Measurements from ENCODE around the gene GPS1.

The GPS1 gene

DNA sequence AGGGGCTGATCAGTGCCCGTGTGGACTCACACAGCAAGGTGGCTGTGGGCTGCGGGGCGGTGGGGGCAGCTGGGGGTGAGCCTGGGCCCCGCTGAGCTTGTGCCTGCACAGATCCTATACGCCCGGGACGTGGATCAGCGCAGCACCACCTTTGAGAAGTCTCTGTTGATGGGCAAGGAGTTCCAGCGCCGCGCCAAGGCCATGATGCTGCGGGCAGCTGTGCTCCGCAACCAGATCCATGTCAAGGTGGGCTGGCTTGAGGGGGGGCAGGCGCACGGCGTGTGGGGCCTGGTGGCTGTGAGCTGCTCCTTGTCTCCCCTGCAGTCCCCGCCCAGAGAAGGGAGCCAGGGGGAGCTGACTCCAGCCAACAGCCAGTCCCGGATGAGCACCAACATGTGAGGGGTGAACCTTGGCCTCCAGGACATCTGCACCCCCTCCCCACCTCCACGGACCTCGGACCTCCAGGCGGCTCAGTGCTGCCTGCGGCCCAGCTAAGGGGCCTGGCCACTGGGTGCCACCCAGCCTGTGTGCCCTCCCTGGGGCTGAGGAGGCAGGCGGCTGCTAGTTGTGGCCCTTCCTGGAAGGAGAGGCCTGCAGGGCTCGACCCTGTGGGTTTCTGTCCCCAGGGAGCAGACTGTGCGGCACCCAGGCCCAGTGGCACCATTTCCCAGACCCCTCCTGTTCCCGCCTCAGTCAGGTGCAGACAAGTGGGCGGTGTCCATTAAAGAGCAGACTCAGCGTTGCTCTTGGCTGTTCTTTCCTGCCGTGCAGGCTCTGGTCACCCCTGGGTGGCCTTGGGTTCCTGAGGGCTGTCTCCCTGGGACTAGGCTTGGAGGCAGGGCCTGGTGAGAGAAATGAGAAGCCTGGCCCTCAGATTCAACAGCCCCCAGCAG is 5.3 kb downstream of the GPS1 start (continued):
- no peak for TF ChIP-seq RARB (CRISPR knock-in tag; IDR thresholded peaks at IDR 0.05)
- TF ChIP-seq OSR1 (CRISPR knock-in tag; IDR thresholded peaks at IDR 0.05) = no peak
- TF ChIP-seq, protein P1, sequence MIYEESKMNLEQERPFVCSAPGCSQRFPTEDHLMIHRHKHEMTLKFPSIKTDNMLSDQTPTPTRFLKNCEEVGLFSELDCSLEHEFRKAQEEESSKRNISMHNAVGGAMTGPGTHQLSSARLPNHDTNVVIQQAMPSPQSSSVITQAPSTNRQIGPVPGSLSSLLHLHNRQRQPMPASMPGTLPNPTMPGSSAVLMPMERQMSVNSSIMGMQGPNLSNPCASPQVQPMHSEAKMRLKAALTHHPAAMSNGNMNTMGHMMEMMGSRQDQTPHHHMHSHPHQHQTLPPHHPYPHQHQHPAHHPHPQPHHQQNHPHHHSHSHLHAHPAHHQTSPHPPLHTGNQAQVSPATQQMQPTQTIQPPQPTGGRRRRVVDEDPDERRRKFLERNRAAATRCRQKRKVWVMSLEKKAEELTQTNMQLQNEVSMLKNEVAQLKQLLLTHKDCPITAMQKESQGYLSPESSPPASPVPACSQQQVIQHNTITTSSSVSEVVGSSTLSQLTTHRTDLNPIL (CRISPR knock-in tag; IDR thresholded peaks at IDR 0.05; ENCODE audit: low read depth) = no peak
- TF ChIP-seq ZC3H10 (CRISPR knock-in tag; IDR thresholded peaks at IDR 0.05) = no peak
- TF ChIP-seq ARNTL (CRISPR knock-in tag; IDR thresholded peaks at IDR 0.05; ENCODE audit: borderline replicate concordance, low read depth) = no peak
- TF ChIP-seq BACH2 (CRISPR knock-in tag; IDR thresholded peaks at IDR 0.05; ENCODE audit: borderline replicate concordance) = no peak

DNA sequence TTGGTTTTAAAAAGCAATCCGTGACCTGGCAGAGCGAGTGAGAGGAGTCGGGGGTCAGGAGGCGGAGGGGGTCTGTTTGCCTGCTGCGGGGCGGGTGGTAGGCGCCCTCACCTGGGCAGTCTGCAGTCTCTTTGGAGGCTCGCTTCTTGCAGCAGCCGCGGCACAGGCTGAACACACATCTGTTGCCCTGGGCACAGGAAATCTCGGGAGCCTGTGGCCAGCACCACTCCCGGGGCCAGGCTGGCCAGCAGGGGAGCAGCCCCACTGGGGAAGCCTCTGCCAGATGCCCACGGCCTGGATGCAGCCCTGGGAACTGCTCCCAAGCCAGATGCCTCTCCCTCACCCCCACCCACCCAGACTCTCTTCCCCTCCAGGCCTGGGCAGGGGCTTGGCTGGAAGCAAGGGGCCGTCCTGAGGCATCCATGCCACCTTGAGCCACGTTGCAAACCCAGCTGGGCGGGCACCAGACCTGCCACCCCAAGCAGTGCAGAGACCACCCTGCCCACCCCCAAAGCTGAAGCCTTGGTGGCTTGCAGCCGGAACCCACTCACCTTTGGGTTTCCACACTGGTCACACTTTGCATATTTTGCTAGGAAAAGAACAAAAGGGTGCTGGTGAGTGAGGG is 6.6 kb downstream of the GPS1 start:
- peak; percentile 3 for ATAC-seq
- no peak for TF ChIP-seq RARB (CRISPR knock-in tag; IDR thresholded peaks at IDR 0.05)
- no peak for TF ChIP-seq SNAI2 (CRISPR knock-in tag; IDR thresholded peaks at IDR 0.05)
- TF ChIP-seq, protein P2, sequence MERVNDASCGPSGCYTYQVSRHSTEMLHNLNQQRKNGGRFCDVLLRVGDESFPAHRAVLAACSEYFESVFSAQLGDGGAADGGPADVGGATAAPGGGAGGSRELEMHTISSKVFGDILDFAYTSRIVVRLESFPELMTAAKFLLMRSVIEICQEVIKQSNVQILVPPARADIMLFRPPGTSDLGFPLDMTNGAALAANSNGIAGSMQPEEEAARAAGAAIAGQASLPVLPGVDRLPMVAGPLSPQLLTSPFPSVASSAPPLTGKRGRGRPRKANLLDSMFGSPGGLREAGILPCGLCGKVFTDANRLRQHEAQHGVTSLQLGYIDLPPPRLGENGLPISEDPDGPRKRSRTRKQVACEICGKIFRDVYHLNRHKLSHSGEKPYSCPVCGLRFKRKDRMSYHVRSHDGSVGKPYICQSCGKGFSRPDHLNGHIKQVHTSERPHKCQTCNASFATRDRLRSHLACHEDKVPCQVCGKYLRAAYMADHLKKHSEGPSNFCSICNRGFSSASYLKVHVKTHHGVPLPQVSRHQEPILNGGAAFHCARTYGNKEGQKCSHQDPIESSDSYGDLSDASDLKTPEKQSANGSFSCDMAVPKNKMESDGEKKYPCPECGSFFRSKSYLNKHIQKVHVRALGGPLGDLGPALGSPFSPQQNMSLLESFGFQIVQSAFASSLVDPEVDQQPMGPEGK (CRISPR knock-in tag; IDR thresholded peaks at IDR 0.05; ENCODE audit: borderline replicate concordance) = no peak
- no peak for TF ChIP-seq ZFP30 (CRISPR knock-in tag; IDR thresholded peaks at IDR 0.05)
- no peak for TF ChIP-seq ESRRG (CRISPR knock-in tag; IDR thresholded peaks at IDR 0.05)
- no peak for TF ChIP-seq CSDC2 (CRISPR knock-in tag; IDR thresholded peaks at IDR 0.05)
- TF ChIP-seq ZNF8 (CRISPR knock-in tag; IDR thresholded peaks at IDR 0.05) = no peak
- TF ChIP-seq, protein P3, sequence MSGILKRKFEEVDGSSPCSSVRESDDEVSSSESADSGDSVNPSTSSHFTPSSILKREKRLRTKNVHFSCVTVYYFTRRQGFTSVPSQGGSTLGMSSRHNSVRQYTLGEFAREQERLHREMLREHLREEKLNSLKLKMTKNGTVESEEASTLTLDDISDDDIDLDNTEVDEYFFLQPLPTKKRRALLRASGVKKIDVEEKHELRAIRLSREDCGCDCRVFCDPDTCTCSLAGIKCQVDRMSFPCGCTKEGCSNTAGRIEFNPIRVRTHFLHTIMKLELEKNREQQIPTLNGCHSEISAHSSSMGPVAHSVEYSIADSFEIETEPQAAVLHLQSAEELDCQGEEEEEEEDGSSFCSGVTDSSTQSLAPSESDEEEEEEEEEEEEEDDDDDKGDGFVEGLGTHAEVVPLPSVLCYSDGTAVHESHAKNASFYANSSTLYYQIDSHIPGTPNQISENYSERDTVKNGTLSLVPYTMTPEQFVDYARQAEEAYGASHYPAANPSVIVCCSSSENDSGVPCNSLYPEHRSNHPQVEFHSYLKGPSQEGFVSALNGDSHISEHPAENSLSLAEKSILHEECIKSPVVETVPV (CRISPR knock-in tag; IDR thresholded peaks at IDR 0.05) = no peak
- no peak for TF ChIP-seq PPARA (CRISPR knock-in tag; IDR thresholded peaks at IDR 0.05; ENCODE audit: borderline replicate concordance)
- no peak for TF ChIP-seq GLIS3 (CRISPR knock-in tag; IDR thresholded peaks at IDR 0.05)
- no peak for TF ChIP-seq TCF4 (CRISPR knock-in tag; IDR thresholded peaks at IDR 0.05; ENCODE audit: borderline replicate concordance)
- TF ChIP-seq, protein P4, sequence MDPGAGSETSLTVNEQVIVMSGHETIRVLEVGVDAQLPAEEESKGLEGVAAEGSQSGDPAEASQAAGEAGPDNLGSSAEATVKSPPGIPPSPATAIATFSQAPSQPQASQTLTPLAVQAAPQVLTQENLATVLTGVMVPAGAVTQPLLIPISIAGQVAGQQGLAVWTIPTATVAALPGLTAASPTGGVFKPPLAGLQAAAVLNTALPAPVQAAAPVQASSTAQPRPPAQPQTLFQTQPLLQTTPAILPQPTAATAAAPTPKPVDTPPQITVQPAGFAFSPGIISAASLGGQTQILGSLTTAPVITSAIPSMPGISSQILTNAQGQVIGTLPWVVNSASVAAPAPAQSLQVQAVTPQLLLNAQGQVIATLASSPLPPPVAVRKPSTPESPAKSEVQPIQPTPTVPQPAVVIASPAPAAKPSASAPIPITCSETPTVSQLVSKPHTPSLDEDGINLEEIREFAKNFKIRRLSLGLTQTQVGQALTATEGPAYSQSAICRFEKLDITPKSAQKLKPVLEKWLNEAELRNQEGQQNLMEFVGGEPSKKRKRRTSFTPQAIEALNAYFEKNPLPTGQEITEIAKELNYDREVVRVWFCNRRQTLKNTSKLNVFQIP (CRISPR knock-in tag; IDR thresholded peaks at IDR 0.05; ENCODE audit: borderline replicate concordance, low read depth) = no peak
- TF ChIP-seq, protein P5, sequence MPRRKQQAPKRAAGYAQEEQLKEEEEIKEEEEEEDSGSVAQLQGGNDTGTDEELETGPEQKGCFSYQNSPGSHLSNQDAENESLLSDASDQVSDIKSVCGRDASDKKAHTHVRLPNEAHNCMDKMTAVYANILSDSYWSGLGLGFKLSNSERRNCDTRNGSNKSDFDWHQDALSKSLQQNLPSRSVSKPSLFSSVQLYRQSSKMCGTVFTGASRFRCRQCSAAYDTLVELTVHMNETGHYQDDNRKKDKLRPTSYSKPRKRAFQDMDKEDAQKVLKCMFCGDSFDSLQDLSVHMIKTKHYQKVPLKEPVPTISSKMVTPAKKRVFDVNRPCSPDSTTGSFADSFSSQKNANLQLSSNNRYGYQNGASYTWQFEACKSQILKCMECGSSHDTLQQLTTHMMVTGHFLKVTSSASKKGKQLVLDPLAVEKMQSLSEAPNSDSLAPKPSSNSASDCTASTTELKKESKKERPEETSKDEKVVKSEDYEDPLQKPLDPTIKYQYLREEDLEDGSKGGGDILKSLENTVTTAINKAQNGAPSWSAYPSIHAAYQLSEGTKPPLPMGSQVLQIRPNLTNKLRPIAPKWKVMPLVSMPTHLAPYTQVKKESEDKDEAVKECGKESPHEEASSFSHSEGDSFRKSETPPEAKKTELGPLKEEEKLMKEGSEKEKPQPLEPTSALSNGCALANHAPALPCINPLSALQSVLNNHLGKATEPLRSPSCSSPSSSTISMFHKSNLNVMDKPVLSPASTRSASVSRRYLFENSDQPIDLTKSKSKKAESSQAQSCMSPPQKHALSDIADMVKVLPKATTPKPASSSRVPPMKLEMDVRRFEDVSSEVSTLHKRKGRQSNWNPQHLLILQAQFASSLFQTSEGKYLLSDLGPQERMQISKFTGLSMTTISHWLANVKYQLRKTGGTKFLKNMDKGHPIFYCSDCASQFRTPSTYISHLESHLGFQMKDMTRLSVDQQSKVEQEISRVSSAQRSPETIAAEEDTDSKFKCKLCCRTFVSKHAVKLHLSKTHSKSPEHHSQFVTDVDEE (CRISPR knock-in tag; IDR thresholded peaks at IDR 0.05) = no peak

DNA sequence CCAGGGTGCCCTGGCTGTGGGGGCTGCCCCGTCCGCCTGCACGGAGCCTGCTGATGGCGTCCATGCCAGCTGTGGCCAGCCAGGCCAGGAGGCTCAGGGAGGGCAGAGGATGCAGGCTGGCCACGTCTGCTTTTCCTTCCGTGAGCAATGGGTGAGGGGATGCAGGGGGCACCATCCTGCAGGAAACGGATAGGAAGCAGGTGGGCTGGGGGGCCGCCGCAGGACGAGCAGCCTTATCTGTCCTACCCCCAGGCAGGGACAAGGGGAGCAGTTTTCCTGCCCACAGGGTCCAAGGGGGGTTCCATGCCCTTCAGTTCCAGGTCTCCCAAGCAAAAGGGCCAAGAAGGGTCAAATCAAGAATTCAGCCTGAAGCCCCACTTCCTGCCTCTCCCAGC is 7.2 kb downstream of the GPS1 start:
- ATAC-seq = no peak
- TF ChIP-seq SNAI2 (CRISPR knock-in tag; IDR thresholded peaks at IDR 0.05) (no peak), GLIS3 (CRISPR knock-in tag; IDR thresholded peaks at IDR 0.05) (no peak), RARB (CRISPR knock-in tag; IDR thresholded peaks at IDR 0.05) (no peak), TOX (CRISPR knock-in tag; IDR thresholded peaks at IDR 0.05; ENCODE audit: borderline replicate concordance) (no peak), ZNF70 (CRISPR knock-in tag; IDR thresholded peaks at IDR 0.05) (no peak), TCF4 (CRISPR knock-in tag; IDR thresholded peaks at IDR 0.05; ENCODE audit: borderline replicate concordance) (no peak), ZFP3 (CRISPR knock-in tag; IDR thresholded peaks at IDR 0.05) (no peak), BACH2 (CRISPR knock-in tag; IDR thresholded peaks at IDR 0.05; ENCODE audit: borderline replicate concordance) (no peak), ISL1 (CRISPR knock-in tag; IDR thresholded peaks at IDR 0.05) (no peak), ARNTL (CRISPR knock-in tag; IDR thresholded peaks at IDR 0.05; ENCODE audit: borderline replicate concordance, low read depth) (no peak), ESRRG (CRISPR knock-in tag; IDR thresholded peaks at IDR 0.05) (no peak), ZFP30 (CRISPR knock-in tag; IDR thresholded peaks at IDR 0.05) (no peak)
- TF ChIP-seq, protein P4 (CRISPR knock-in tag; IDR thresholded peaks at IDR 0.05; ENCODE audit: borderline replicate concordance, low read depth) = no peak
- TF ChIP-seq, protein P3 (CRISPR knock-in tag; IDR thresholded peaks at IDR 0.05) = no peak
